Globus pallidus (tissue), 1 donor: ENCODE measurements around the gene SLC25A34.
"Not testable (repeated sequence)": the region's sequence is repeated elsewhere in the genome, so short reads cannot be mapped to it uniquely, and the experiment has no call there.

Experiments
- DNase-seq: peaks from one replicate; pipeline ENCODE4 v3.0.0-alpha.2; 2015; ENCODE audit warnings: low spot score

Gene SLC25A34

GRCh38 chr1:15736038-15736891 lies at the start of gene SLC25A34:
SLC25A34 (plus strand) TSS chr1:15736258; CDS start chr1:15736486, 228 bp downstream.
- no peak for DNase-seq

DNA sequence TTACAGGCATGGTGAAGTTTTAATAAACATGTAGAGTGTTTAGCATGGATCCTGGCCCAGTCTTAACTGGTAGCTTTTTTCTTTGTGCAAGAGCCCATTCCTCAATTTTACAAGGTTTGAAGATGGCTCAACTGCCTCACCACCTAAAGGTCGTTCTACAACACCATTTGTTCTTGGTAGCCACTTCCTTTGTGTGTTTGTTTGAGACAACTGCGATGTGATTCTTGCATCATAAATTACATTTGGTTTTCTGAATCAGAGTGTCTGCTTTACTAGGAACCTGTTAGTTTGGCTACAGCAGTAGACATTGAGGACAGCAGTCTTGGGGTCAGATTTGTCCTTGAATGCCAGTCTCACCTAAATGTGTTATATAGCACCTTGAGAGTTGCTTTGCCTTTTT lies 48.6 kb upstream of the SLC25A34 start:
- no peak for DNase-seq

DNA sequence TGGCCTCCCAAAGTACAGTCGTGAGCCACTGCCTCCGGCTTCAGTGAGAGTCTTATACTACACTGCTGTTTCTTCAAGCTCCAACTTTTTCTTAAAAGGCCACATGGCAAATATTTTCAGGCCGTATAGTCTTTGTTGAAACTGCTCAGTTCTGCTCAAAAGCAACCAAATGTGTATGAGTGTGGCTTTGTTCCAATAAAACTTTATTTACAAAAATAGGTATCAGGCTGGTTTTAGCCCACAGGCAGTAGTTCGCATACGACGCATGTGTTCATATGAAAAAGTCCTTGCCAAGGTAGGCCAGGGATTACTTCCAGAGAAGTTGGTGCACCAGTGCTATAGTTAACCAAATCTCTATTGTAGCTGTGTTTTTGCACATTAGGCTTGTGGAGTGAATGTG lies 45.7 kb upstream of the SLC25A34 start:
- DNase-seq = no peak

DNA sequence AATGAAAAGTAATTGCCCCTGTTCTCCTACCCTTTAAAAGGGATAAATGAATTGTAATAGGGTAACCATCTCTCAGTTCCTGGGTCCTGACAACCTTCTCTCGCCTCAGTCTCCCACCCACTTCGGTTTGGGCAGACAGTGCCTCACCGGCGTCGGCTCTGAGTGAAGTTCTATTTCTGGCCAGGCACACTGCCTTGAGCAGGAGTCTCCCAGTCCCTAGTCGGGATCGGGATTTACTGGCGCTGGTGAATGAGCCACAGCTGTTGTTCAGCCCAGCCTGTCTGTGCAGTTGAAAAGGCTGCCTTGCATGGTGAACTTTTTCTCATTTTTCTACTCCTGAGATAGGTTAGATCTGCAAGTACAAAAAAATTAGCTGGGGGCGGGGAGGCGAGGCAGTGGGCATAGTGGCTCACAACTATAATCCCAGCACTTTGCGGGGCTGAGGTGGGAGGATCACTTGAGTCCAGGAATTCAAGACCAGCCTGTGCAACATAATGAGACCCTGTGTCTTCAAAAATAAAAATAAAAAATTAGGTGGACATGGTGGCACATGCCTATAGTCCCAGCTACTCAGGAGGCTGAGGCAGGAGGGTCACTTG lies 44.5 kb upstream of the SLC25A34 start:
- no peak for DNase-seq

DNA sequence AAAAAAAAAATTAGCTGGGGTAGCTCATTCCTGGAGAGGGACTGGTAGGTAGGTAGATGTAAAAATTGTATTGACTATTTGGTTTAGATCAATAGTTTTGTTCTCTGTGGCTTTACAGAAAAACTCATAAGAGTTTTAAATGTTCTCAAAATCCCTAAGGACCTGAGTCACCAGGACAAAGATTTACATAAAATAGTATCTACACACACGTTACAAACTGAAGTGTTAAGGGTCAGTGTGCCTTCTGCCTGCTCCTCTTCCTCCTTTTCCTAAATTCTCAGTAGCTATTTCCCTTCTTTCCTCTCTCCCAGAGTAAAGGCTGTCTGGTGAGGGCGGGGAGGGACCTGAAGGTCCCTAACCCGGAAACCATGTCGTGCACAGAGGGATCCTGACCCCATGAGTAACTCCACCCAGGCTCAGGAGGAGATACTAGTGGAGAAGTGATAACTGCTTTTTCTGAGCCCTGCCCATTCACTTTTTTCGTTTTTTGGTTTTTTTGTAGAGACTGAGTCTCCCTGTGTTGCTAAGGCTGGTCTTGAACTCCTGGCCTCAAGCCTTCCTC lies 43.9 kb upstream of the SLC25A34 start:
- no peak for DNase-seq

- DNase-seq = no peak
Measured at GRCh38 chr1:15693371-15693770, 42.7 kb upstream of the SLC25A34 start.

DNA sequence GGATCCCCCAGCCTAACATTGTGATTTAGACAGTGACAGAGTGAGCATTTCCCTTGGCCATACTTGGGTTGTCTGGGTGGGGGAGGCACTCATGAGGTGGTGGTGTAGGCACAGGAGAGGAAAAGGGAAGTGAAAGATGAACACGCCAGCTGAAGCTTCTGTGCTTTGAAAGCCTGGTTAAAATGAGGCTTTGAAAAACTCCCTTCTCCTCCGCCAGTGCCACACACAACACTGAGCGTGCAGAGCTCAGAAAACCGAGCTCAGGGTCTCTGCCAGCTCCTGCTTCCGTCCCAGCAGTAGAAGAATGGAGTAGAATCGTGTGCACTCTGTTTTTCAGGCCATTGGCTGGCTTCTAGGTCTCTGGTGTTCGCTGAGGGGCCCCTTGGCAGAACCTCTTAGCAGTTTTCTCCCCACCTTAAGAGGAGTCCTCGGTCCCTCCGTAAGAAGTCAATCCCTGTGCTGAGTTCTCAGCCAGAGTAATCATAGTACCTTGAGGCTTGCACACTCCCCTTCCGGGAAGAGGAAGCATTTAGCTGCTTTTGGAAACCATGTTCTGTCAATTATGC lies 39.0 kb upstream of the SLC25A34 start:
- DNase-seq = peak; percentile 68

- no peak for DNase-seq
Measured at GRCh38 chr1:15698201-15698600, 37.9 kb upstream of the SLC25A34 start.

GRCh38 chr1:15699321-15699720 lies 36.7 kb upstream of the SLC25A34 start:
- DNase-seq = not testable (repeated sequence)

GRCh38 chr1:15700508-15700907 lies 35.5 kb upstream of the SLC25A34 start:
- no peak for DNase-seq

DNA sequence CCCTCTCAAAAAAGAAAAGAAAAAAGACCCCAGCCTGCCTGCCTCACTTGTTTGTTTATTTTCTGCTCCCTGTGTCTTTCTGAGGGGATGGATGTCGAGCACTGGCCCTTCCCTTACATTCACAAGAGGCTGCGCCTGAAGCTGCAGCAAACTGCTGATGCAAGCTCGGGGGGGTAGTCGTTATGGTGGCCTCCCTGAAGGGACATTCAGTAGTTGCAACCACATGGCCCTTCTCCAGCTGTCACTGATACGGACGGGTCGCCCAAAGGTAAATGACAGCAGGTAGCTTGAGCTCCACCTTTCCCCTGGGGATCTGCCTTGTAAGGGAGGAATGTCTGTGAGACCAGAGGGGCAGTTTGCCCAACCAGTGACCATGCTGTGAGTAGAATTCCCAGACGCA lies 34.3 kb upstream of the SLC25A34 start:
- DNase-seq = no peak

DNA sequence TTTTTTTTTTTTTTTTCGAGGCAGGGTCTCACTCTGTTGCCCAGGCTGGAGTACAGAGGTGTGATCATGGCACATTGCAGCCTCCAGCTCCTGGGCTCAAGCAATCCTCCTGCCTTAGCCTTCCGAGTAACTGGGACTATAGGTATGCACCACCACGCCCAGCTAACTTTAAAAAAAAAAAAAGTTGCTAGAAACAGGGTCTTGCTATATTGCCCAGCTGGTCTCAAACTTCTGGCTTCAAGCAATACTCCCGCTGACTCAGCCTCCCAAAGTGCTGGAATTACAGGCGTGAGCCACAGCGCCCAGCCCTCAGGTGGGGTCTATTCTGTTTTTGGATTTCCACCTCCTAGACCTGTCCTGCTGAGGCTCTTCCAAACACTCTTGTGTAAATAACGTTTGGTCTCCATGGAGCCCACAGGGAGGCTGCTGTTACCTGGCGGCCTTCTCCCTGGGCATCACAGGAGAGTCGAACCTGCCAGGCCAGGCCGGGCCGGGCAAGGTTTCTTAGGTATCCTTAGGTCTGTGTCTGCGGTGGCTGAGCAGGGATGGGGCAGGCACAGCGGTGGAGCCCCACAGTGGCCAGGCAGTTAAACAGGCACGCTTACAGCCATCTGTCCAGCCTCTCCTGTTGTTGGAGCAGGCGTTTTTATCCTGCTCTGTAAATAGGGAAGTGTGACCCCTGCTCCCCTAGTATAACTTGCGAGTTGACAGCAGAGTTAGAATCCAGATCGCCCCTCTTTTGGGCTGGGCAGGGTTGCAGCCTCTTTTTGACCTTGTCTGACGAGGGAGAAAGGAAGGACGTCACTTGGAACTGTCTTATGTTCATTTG lies 33.1 kb upstream of the SLC25A34 start:
- no peak for DNase-seq

- DNase-seq = peak; percentile 71
Measured at GRCh38 chr1:15703562-15703961, 32.5 kb upstream of the SLC25A34 start.

DNA sequence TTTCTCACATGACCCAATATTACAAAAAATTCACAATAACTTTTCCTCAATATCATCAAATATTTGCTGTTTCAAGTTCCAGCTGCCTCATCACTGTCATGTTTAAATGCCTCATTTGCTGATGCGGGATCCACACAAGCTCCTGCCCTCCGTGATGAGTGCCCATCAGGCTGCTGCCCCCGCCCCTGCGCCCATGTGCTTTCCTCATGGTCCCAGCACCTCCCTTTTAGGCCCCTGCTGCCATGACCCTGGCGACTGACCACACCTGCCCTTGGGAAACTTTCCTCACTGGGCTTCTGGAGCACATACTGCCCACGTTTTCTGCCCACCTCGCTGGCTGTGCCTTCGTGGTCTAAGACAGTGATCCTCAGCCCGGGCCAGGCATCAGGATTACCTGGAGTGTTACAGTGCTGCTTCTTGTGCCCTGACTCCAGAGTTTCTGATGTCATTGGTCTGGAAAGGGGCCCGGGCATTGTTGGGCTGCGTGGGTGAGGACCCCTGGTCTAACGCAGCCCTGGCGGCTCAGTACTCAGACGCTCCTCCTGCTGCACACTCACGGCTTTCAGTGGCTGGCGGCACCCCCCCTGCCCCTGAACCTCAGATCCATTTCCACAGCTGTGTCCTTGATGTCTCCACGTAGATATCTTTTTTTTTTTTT lies 31.4 kb upstream of the SLC25A34 start:
- no peak for DNase-seq

DNA sequence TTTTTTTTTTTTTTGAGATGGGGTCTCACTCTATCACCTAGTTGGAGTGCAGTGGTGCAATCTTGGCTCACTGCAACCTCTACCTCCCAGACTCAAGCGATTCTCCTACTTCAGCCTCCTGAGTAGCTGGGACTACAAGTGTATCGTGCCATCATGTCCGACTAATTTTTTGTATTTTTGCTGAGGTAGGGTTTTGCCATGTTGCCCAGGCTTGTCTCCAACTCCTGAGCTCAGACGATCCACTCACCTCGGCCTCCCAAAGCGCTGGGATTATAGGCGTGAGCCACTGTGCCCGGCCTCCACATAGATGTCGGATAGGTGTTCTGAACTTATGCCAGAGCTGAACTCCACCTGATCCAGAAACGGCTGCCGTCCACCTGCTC lies 30.9 kb upstream of the SLC25A34 start:
- DNase-seq = no peak

- no peak for DNase-seq
Measured at GRCh38 chr1:15706751-15707150, 29.3 kb upstream of the SLC25A34 start.

GRCh38 chr1:15707239-15707925 lies 28.7 kb upstream of the SLC25A34 start:
- no peak for DNase-seq

GRCh38 chr1:15708486-15709137 lies 27.4 kb upstream of the SLC25A34 start:
- no peak for DNase-seq

GRCh38 chr1:15709226-15709625 lies 26.8 kb upstream of the SLC25A34 start:
- DNase-seq = no peak

DNA sequence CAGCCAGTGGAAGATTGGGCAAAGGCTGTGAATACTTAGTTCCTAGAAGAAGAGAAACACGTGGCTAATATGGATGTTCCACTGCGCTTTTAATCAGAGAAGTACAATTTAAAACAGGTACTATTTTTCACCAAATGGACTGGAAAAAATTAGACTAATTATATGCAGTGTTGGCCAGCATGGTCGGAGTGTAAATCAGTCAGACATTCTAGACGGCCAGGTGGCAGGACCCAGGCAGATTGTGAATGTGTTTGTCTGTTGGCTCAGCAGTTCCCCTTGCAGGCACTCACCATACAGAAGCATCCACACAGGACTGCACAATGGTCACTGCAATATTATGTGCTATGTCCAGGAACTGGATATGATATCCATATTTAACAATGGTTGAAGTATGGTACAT lies 23.9 kb upstream of the SLC25A34 start:
- DNase-seq = no peak
